Measurements from ENCODE around the gene RUNX1. TPM values are rescaled to one million over a fixed set of nuclear protein-coding genes. Genes with fewer than 3 reads are reported as not detected.

The RUNX1 gene
- total and polyA plus RNA-seq, 2 donors (not counting 3 experiments of a cell fraction or from before 2014, with no cell fraction given), result 4.6 to 17.9 TPM

- FAIRE-seq (no peak), DNase-seq (ENCODE audit: low read depth, low spot score) (no peak)
- Histone ChIP-seq H3K9ac (replicated peaks; ENCODE audit: extremely low read depth, insufficient read depth, low read length) (no peak overlapping the region), H3K27ac (ENCODE audit: insufficient read depth, low read depth, low read length) (no peak overlapping the region), H3K4me3 (replicated peaks in 1 of 3; ENCODE audit: insufficient read depth in 1 of 3, low read depth in 1 of 3, low read length in 3 of 3) (no peak overlapping the region), H3K4me1 (ENCODE audit: control insufficient read depth, extremely low read depth, insufficient read depth, low read length) (no peaks in the 10 kb centered on the region), H3K9me3 (replicated peaks; ENCODE audit: control insufficient read depth, insufficient read depth, low read length) (no peaks in the 10 kb centered on the region), H4K20me1 (replicated peaks; ENCODE audit: control insufficient read depth, extremely low read depth, insufficient read depth, low read length) (no peaks in the 10 kb centered on the region), H3K4me2 (ENCODE audit: insufficient read depth, low read length) (no peak overlapping the region), H3K79me2 (ENCODE audit: control insufficient read depth, insufficient read depth, low read length) (no peaks in the 10 kb centered on the region), H3K27me3 (ENCODE audit: control insufficient read depth in 2 of 2, insufficient read depth in 2 of 2, low read length in 2 of 2) (peaks cover 8 to 13% of the 10 kb centered on the region in 2 experiments), H2AFZ (ENCODE audit: low read depth, low read length) (no peak overlapping the region), H3K9me1 (replicated peaks; ENCODE audit: control insufficient read depth, extremely low read depth, insufficient read depth, low read length) (no peaks in the 10 kb centered on the region), H3K36me3 (ENCODE audit: control insufficient read depth in 2 of 2, extremely low read depth in 1 of 2, insufficient read depth in 2 of 2, low read length in 2 of 2) (no peaks in the 10 kb centered on the region)
- dilution Hi-C loops (cut with MboI; ENCODE audit: extremely low pct_ligation_motif_present, low sequenced_read_pairs), result no loop called here
- TF ChIP-seq MYC (IDR thresholded peaks at IDR 0.05; ENCODE audit: low read depth, low read length) (no peak), GATA2 (IDR thresholded peaks at IDR 0.05; ENCODE audit: insufficient read depth, insufficient read length, low read depth, low read length) (no peak), POLR2AphosphoS5 (IDR thresholded peaks at IDR 0.05; ENCODE audit: insufficient read depth, low read depth, low read length) (no peak), JUN (IDR thresholded peaks at IDR 0.05; ENCODE audit: borderline replicate concordance, insufficient read depth, insufficient read length, low read depth) (no peak), MAX (IDR thresholded peaks at IDR 0.05; ENCODE audit: insufficient read depth, insufficient read length) (no peak), POLR2A (IDR thresholded peaks at IDR 0.05; ENCODE audit: low read depth, low read length) (no peak), FOS (IDR thresholded peaks at IDR 0.05; ENCODE audit: borderline replicate concordance, insufficient read depth, low read length) (no peak), CTCF (IDR thresholded peaks at IDR 0.05; ENCODE audit: extremely low read depth in 1 of 2, insufficient read depth in 1 of 2, low read depth in 1 of 2, low read length in 2 of 2) (no peak), EZH2 (IDR thresholded peaks at IDR 0.05; ENCODE audit: borderline replicate concordance, low read depth, low read length, severe bottlenecking) (no peak)
- intact Hi-C loops (cut with micrococcal nuclease), result no loop called here
- ChIA-PET POLR2A (no interaction called here), CTCF (interaction anchor here (1.4 to 2.4 kb wide), 2 partner anchors 9 to 18 kb away, joined by 3 to 6 read pairs; no protein-coding TSS in a partner anchor)
- no TSS peak for BruUV-seq (replicated peaks)
Observed at GRCh38 chr21:34974162-34974981, 74.7 kb downstream of the RUNX1 start.

All from endothelial cell of umbilical vein (primary cell).